Effector memory CD4-positive, alpha-beta T cell (primary cell): ENCODE data around the gene PML.
"Not testable (repeated sequence)": the region's sequence is repeated elsewhere in the genome, so short reads cannot be mapped to it uniquely, and the experiment has no call there.

Experiments used
- DNase-seq, 3 donors: peaks; one replicate each; pipeline ENCODE4 v3.0.0-alpha.2; 2020
- H3K27ac ChIP-seq: 2 replicates; pipeline ENCODE4 v1.7.0; 2013; ENCODE audit warnings: mild to moderate bottlenecking, low read length, moderate library complexity; ENCODE audit not compliant: insufficient read depth, poor library complexity, severe bottlenecking
- H3K27me3 ChIP-seq: replicated peaks from 2 replicates; pipeline ENCODE4 v1.7.0; 2013; ENCODE audit warnings: mild to moderate bottlenecking, low read length; ENCODE audit not compliant: insufficient read depth, control insufficient read depth, poor library complexity, severe bottlenecking
- H3K36me3 ChIP-seq: 2 replicates; pipeline ENCODE4 v1.7.0; 2013; ENCODE audit warnings: mild to moderate bottlenecking, low read length, moderate library complexity; ENCODE audit not compliant: control insufficient read depth, insufficient read depth
- H3K4me1 ChIP-seq: 2 replicates; pipeline ENCODE4 v1.7.0; 2013; ENCODE audit warnings: low read length, mild to moderate bottlenecking; ENCODE audit not compliant: control insufficient read depth, insufficient read depth, poor library complexity, severe bottlenecking
- H3K4me3 ChIP-seq: 2 replicates; pipeline ENCODE4 v1.7.0; 2013; ENCODE audit warnings: low read length, low read depth, mild to moderate bottlenecking; ENCODE audit not compliant: insufficient read depth, poor library complexity, severe bottlenecking
- H3K9me3 ChIP-seq: 2 replicates; pipeline ENCODE4 v1.7.0; 2013; ENCODE audit warnings: mild to moderate bottlenecking, low read length, moderate library complexity; ENCODE audit not compliant: control insufficient read depth

Gene PML

DNA sequence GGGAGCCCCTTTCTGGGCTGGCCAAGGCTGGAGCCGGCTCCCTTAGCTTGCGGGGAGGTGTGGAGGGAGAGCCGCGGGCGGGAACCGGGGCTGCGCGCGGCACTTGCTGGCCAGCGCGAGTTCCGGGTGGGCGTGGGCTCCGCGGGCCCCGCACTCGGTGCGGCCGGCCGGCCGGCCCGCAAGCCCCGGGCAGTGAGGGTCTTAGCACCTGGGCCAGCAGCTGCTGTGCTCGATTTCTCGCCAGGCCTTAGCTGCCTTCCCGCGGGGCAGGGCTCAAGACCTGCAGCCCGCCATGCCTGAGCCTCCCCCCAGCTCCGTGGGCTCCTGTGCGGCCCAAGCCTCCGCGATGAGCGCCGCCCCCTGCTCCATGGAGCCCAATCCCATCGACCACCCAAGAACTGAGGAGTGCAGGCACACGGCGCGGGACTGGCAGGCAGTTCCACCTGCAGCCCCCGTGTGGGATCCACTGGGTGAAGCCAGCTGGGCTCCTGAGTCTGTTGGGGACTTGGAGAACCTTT lies 20.8 kb upstream of the PML start:
- not testable (repeated sequence) for DNase-seq, H3K4me1 ChIP-seq, H3K9me3 ChIP-seq, H3K27me3 ChIP-seq, H3K36me3 ChIP-seq, H3K27ac ChIP-seq, H3K4me3 ChIP-seq

GRCh38 chr15:73975440-73976125 lies 18.9 kb upstream of the PML start:
- DNase-seq = not testable (repeated sequence)

DNA sequence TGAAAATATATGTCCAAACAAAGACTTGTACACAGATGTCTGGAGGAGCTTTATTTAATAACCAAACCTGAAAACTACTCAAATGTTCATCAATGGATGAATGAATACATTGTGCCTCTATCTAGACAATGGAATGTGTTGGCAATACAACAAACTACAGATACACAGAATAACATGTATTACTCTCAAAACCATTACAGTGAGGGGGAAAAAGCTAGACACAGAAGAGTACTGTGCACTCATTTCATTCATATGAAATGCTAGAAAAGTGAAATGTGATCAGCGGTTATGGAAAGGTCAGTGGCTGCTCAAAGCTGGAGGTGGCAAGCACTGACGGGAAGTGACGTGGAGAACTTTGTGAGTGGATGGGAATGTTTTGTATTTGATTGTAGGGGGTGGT lies 15.6 kb upstream of the PML start:
- H3K27ac ChIP-seq = no peak overlapping the region
- no peak overlapping the region for H3K4me3 ChIP-seq
- no peaks in the 10 kb centered on the region for H3K9me3 ChIP-seq
- H3K36me3 ChIP-seq = no peaks in the 10 kb centered on the region
- H3K4me1 ChIP-seq = no peaks in the 10 kb centered on the region
- no peaks in the 10 kb centered on the region for H3K27me3 ChIP-seq
- no peak for DNase-seq

More at GRCh38 chr15:73975440-73976125, 18.9 kb upstream of the PML start:
- not testable (repeated sequence) for H3K27me3 ChIP-seq, H3K9me3 ChIP-seq, H3K4me1 ChIP-seq, H3K27ac ChIP-seq, H3K36me3 ChIP-seq, H3K4me3 ChIP-seq

GRCh38 chr15:73979636-73980035 lies 14.9 kb upstream of the PML start:
- Histone ChIP-seq H3K4me1 (no peaks in the 10 kb centered on the region), H3K36me3 (no peaks in the 10 kb centered on the region), H3K27me3 (no peaks in the 10 kb centered on the region), H3K9me3 (no peaks in the 10 kb centered on the region), H3K27ac (no peak overlapping the region), H3K4me3 (no peak overlapping the region)
- DNase-seq = no peak

DNA sequence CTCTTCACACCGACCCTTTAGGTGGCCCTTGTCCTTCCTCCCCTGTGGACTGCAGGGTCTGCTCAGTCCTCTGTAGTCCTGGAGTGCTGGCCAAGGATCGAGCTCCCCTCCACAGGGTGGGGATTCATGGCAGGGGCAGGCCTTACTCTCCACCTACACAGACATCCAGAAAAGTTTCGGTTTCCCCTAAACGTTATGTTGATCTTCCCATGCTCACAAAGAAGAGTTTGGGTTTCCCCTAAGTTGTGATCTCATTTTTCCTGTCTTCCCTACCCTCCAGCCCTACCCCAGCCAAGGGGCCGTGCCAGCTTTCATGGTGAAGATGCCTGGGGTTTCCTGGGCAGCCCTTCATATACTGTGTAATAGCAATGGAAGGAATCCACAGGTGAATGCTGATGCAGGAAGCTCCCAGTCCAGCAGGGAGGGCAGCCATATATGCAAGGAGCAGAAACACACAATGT lies 12.7 kb upstream of the PML start:
- no peak for DNase-seq
- Histone ChIP-seq H3K27ac (no peak overlapping the region), H3K9me3 (no peaks in the 10 kb centered on the region), H3K4me3 (no peak overlapping the region), H3K4me1 (no peaks in the 10 kb centered on the region), H3K27me3 (no peaks in the 10 kb centered on the region), H3K36me3 (no peaks in the 10 kb centered on the region)

DNA sequence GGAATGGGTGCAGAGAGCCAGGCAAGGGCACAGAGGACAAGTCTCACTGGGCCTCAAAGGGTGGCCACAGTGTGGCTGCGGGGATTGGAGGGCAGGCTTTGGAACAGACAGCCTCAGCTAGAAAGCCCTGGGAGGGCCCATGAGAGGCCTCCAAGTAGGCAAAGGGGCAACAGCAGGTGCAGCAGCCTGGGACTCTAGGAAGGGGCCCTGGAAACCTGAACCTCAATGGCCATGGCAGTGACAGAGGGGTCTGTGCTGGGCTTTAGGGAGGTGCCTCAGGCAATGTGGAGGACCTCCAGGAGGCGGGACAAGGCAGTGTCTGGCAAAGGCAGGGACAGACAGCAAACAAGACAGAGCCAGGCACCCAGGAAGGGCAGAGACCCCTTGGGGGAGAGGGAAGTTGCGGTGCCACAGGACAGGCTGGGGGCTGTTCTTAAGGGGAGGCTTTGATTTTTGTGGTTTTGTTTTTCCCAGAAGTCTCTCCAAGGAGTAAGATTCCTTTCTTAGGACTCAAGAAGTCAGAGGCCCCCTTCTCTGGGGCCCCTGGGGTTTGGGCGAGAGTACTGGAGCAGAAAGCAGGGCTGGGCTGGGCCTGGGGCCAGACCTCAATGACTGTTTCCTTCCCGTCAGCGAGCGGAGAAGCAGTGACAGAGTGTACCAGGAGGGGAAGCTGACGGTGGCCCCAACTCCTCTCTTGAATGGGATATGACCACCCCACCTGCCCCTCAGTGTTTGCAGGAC lies 12.1 kb upstream of the PML start:
- H3K27ac ChIP-seq = no peak overlapping the region
- H3K4me3 ChIP-seq = no peak overlapping the region
- H3K4me1 ChIP-seq = no peaks in the 10 kb centered on the region
- no peaks in the 10 kb centered on the region for H3K36me3 ChIP-seq
- H3K9me3 ChIP-seq = no peaks in the 10 kb centered on the region
- no peak for DNase-seq
- no peaks in the 10 kb centered on the region for H3K27me3 ChIP-seq

DNA sequence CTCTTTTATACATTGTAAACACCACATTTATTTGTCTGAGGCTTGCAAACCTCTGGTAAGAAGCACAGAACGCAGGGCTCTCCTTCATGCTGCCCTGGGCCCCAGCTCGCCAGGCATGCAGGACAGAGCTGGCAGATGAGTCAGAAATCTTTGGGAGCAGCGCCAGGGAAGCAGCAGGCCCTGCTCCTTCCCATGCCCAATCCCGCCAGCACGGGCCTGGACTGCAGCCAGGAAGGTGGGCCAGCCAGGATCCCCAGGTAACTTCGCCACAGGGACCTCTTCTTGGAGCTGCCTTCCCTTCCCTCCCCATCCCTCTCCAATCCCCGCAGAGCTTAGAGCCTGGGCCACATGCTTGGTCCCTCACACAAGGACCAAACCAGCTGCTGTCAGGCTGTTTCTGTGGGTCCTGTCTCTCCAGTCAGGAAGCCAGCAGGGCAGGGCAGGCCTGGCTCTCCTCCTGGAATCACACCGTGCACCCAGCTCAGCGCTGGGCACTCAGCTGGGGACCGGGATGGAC lies 11.2 kb upstream of the PML start:
- no peak overlapping the region for H3K4me3 ChIP-seq
- H3K27me3 ChIP-seq = no peaks in the 10 kb centered on the region
- H3K9me3 ChIP-seq = no peaks in the 10 kb centered on the region
- DNase-seq = no peak
- H3K4me1 ChIP-seq = no peaks in the 10 kb centered on the region
- no peak overlapping the region for H3K27ac ChIP-seq
- H3K36me3 ChIP-seq = peaks cover 1% of the 10 kb centered on the region

DNA sequence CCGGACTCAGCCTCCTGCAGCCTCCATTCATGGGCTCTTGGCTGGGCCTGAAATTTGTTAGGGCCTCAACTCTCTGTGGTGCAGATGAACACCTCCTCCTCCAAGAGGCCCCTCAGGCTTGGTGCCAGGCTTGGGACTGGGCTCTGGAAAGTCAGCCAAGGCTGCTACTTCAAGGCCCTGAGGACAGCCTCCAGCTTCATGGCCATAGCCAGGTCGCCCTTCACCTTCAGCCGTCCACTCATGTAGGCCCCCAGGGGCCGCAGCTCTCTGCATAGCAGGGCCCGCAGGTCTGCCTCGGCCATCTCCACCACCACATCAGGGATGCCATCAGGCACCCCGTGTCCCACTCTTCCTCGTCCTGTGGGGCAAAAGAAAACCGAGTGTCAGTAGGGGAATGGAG lies 10.7 kb upstream of the PML start:
- Histone ChIP-seq H3K36me3 (peaks cover 3% of the 10 kb centered on the region), H3K4me1 (no peaks in the 10 kb centered on the region), H3K27me3 (no peaks in the 10 kb centered on the region), H3K9me3 (no peaks in the 10 kb centered on the region), H3K4me3 (no peak overlapping the region), H3K27ac (no peak overlapping the region)
- no peak for DNase-seq

DNA sequence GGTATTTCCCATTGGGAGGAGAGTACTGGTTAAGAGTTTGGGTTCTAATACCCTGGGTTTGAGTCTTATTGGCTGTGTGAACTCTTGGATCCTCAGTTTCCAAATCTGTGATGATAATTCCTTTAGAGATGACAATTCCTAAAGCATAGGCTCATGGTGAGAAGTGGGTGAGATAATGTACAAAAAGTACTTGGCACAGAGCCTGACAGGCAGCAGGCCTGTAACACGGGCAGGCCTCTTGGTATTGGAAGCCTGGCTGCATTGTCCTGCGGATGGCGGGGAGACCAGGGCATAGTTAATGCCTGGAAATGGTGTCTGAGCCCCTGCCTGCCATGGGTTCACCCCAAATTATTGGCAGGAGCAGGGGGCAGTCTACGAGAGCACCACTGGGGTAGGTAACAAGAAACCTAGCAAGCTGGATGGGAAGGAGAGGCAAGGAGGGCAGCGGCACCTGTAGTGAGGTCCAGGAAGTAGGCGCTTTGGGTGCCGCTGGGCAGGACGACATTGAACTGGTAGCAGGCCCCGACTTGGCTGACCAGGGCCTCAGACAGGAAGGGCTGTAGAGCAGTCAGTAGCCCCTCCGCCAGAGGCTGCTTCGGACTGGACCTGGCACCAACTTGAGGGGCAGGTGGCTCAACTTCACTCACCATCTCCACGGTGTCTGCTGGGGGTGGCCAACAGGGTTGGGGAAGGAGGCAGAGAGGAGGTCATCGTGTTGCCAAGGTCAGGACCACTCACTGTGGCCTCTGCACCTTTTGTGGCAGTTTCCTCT lies 10.1 kb upstream of the PML start:
- Histone ChIP-seq H3K4me3 (no peak overlapping the region), H3K36me3 (peaks cover 3% of the 10 kb centered on the region), H3K9me3 (no peaks in the 10 kb centered on the region), H3K27me3 (no peaks in the 10 kb centered on the region), H3K27ac (no peak overlapping the region), H3K4me1 (no peaks in the 10 kb centered on the region)
- no peak for DNase-seq
